MCF 10A (cell line): Measurements from ENCODE around the gene SFTPD. TPM values are rescaled to one million over a fixed set of nuclear protein-coding genes. Genes with fewer than 3 reads are reported as not detected.
A peak's percentile ranks its signal among the peaks of the same experiment; 100 is the strongest.

Source experiments
- BruUV-seq: library from RNA; stranded (reverse); fragments of 400-500 nt; replicated peaks from 2 replicates; lab custom pipeline; 2021; lab: Mats Ljungman, UMichigan
- CTCF ChIA-PET: fragments of 300-600 bp; sonication (Branson Sonifier 250); formaldehyde crosslinking; extraction: SDS; loops from one replicate; lab custom pipeline; 2021; ENCODE audit warnings: antibody characterized with exemption, inconsistent platforms; lab: Yijun Ruan, JAX
- POLR2A ChIA-PET: fragments of 300-600, 350-650 bp; sonication (Branson Sonifier 250); formaldehyde crosslinking; extraction: SDS; loops from one replicate; lab custom pipeline; 2020; ENCODE audit warnings: antibody characterized with exemption, inconsistent platforms; lab: Yijun Ruan, JAX
- DNase-seq: peaks from one replicate; pipeline ENCODE4 v3.0.0-alpha.2; 2018; ENCODE audit not compliant: unreplicated experiment
- H3K27ac Mint-ChIP-seq: one replicate; pipeline ENCODE4 v1.8.0; 2022; ENCODE audit warnings: mild to moderate bottlenecking, low read depth, mixed read lengths; ENCODE audit not compliant: unreplicated experiment
- H3K27me3 Mint-ChIP-seq: one replicate; pipeline ENCODE4 v1.8.0; 2022; ENCODE audit warnings: mixed read lengths; ENCODE audit not compliant: insufficient read depth, unreplicated experiment
- H3K36me3 Mint-ChIP-seq: one replicate; pipeline ENCODE4 v1.8.0; 2022; ENCODE audit warnings: mild to moderate bottlenecking, moderate library complexity, mixed read lengths; ENCODE audit not compliant: insufficient read depth, unreplicated experiment
- H3K4me1 Mint-ChIP-seq: one replicate; pipeline ENCODE4 v1.8.0; 2022; ENCODE audit warnings: mixed read lengths; ENCODE audit not compliant: insufficient read depth, unreplicated experiment
- H3K4me3 Mint-ChIP-seq: one replicate; pipeline ENCODE4 v1.8.0; 2022; ENCODE audit warnings: mild to moderate bottlenecking, moderate library complexity, mixed read lengths; ENCODE audit not compliant: unreplicated experiment
- H3K9me3 Mint-ChIP-seq: one replicate; pipeline ENCODE4 v1.8.0; 2022; ENCODE audit warnings: mixed read lengths; ENCODE audit not compliant: unreplicated experiment
- CTCF ChIP-seq: fragments of 200-600 bp; IDR thresholded peaks from one replicate; pipeline ENCODE4 v1.8.0; 2022; ENCODE audit warnings: antibody characterized with exemption, mild to moderate bottlenecking; ENCODE audit not compliant: unreplicated experiment
- intact Hi-C: fragments of 100-400 bp; cut with micrococcal nuclease; formaldehyde crosslinking; loops from 2 replicates; pipeline ENCODE4 v1.14.1; 2022
- total RNA-seq: library from RNA; stranded (reverse); gene quantifications from 2 replicates; pipeline ENCODE4 v1.2.3, GENCODE V29; 2022

Gene SFTPD
- total RNA-seq, 1 experiment from 2014 or later, result 0.23 TPM

DNA sequence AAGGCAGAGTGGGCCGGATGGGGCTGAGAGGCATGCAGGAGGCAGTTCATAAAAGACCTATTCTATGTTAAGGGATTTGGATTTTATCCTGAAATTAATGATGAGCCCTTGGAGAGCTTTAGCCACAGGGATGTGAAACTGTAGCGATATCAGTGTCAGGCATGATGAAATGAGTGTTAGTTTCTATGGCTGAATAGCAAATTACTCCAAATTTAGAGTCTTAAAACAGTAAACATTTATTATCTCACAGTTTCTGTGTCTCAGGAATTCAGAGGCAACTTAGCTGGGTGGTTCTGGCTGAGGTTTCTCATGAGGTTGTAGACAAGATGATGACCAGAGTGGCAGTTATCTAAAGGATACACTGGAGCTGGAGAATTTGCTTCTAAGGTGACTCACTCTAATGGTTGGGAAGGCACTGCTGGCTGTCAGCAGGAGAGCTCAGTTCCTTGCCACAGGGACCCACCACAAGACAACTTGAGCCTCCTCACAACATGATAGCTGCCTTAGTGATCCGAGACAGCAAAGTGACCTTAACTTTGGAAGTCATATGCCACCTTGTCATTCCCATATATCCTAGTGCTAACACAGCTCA lies 36.7 kb upstream of the SFTPD start:
- no peak overlapping the region for H3K4me3 Mint-ChIP-seq
- peak; percentile 21 for DNase-seq
- BruUV-seq, result no TSS peak
- H3K27me3 Mint-ChIP-seq, result no peaks in the 10 kb centered on the region
- no peak for TF ChIP-seq CTCF
- ChIA-PET POLR2A (interaction anchor here (0.6 to 1.1 kb wide), 8 partner anchors 10 to 222 kb away, joined by 3 to 9 read pairs (median 3); partner anchors contain the start of genes SFTPD and TMEM254), CTCF (interaction anchor here (0.8 kb wide), 1 partner anchor 71 kb away, joined by 3 read pairs; no protein-coding TSS in a partner anchor)
- peak overlapping the region; percentile 47 for H3K27ac Mint-ChIP-seq
- peaks cover 29% of the 10 kb centered on the region for H3K4me1 Mint-ChIP-seq
- no peaks in the 10 kb centered on the region for H3K36me3 Mint-ChIP-seq
- H3K9me3 Mint-ChIP-seq, result peaks cover 16% of the 10 kb centered on the region
- intact Hi-C loops, result no loop called here

DNA sequence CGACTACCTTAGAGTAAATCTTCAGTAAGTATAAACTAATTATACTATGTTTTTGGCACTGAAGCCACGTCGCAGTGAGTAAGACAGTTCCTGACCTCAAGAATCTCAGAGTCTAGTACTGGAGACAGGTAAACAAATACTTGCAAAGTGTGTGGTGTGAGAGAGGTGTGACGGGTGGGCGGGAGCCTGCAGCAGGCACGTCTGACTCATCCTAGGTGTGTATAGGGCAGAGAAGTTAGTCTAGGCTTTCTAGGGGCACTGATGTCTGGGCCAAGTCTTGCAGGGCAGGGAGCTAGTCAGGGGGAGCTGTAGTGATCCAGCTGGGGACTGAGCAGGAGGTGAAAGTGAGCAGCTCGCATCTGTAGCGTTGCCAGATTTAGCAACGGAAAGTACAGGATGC lies 35.9 kb upstream of the SFTPD start:
- no TSS peak for BruUV-seq
- peaks cover 13% of the 10 kb centered on the region for H3K9me3 Mint-ChIP-seq
- H3K36me3 Mint-ChIP-seq, result no peaks in the 10 kb centered on the region
- no peaks in the 10 kb centered on the region for H3K27me3 Mint-ChIP-seq
- DNase-seq, result peak; percentile 88
- intact Hi-C loops, result no loop called here
- POLR2A ChIA-PET, result interaction anchor here (0.8 to 1.1 kb wide), 4 partner anchors 34 to 97 kb away, joined by 3 to 9 read pairs (median 4); partner anchors contain the start of genes SFTPD and TMEM254
- H3K4me1 Mint-ChIP-seq, result peaks cover 29% of the 10 kb centered on the region
- H3K4me3 Mint-ChIP-seq, result peak overlapping the region; percentile 30
- no peak for TF ChIP-seq CTCF
- H3K27ac Mint-ChIP-seq, result peak overlapping the region; percentile 47
- CTCF ChIA-PET, result interaction anchor here (0.8 kb wide), 1 partner anchor 70 kb away, joined by 3 read pairs; no protein-coding TSS in a partner anchor

GRCh38 chr10:79983286-79983909 lies 34.5 kb upstream of the SFTPD start:
- no TSS peak for BruUV-seq
- no peak overlapping the region for H3K27ac Mint-ChIP-seq
- ChIA-PET CTCF (no interaction called here), POLR2A (interaction anchor here (0.7 kb wide), 1 partner anchor 32 kb away, joined by 3 read pairs; no protein-coding TSS in a partner anchor)
- H3K27me3 Mint-ChIP-seq, result no peaks in the 10 kb centered on the region
- H3K4me3 Mint-ChIP-seq, result no peak overlapping the region
- intact Hi-C loops, result no loop called here
- H3K4me1 Mint-ChIP-seq, result peaks cover 29% of the 10 kb centered on the region
- DNase-seq, result no peak
- peaks cover 2% of the 10 kb centered on the region for H3K9me3 Mint-ChIP-seq
- H3K36me3 Mint-ChIP-seq, result no peaks in the 10 kb centered on the region
- no peak for TF ChIP-seq CTCF

DNA sequence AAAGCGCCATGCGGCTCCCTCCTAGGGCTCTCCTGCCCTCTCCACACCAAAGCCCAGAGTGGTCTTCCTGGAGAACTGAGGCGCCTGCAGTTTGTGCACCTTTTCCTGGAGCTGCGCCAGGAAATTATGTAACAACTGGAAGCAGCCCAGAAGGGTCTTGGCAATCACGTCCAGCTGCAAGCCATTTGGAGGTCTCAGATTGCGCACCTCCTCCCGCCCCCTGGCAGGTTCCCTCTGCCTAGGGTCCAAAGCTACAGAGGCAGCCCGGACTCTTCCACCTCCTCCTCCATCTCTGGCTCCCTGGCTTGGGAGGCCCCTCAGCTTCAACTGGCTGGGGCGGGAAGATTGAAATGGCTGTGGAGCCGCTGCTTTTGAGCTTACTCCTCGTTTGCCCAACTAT lies 34.0 kb upstream of the SFTPD start:
- no peak for DNase-seq
- H3K9me3 Mint-ChIP-seq, result no peaks in the 10 kb centered on the region
- intact Hi-C loops, result no loop called here
- H3K4me3 Mint-ChIP-seq, result no peak overlapping the region
- no TSS peak for BruUV-seq
- H3K27ac Mint-ChIP-seq, result no peak overlapping the region
- H3K27me3 Mint-ChIP-seq, result no peaks in the 10 kb centered on the region
- POLR2A ChIA-PET, result no interaction called here
- TF ChIP-seq CTCF, result no peak
- H3K4me1 Mint-ChIP-seq, result peaks cover 29% of the 10 kb centered on the region
- no peaks in the 10 kb centered on the region for H3K36me3 Mint-ChIP-seq
- CTCF ChIA-PET, result no interaction called here
